Right kidney (tissue), 1 donor: ENCODE measurements around the gene SPDYE5.

Source experiments
- DNase-seq: peaks from one replicate; pipeline ENCODE4 v3.0.0-alpha.2; 2016

SPDYE5 gene

DNA sequence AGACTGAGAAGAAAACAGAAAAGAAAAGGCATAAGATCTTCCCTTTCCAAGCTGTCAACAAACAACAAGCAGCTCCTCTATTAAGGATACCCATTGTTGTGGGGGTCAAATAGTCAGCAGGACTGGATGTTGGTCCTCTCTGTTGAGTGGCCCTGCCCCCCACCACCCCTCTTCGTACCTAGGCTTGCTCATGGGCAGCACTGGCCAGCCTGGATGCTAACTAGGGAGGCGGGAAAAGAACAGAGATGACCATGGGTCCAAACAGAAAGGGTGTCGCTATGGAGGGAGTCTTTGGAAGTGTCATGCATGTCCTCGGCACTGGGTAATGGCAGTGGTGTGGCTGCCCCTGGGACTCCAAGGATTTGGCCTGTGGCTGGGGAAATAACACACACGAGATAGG lies 45.6 kb downstream of the SPDYE5 start:
- no peak for DNase-seq

GRCh38 chr7:75546237-75547015 lies 54.3 kb downstream of the SPDYE5 start:
- no peak for DNase-seq
